ENCODE data around the gene CEP104. TPM values are rescaled to one million over a fixed set of nuclear protein-coding genes. Genes with fewer than 3 reads are reported as not detected.

CEP104 gene
- polyA plus RNA-seq, 1 of the 3 experiments (the other 2 are of a cell fraction): 19.2 TPM

DNA sequence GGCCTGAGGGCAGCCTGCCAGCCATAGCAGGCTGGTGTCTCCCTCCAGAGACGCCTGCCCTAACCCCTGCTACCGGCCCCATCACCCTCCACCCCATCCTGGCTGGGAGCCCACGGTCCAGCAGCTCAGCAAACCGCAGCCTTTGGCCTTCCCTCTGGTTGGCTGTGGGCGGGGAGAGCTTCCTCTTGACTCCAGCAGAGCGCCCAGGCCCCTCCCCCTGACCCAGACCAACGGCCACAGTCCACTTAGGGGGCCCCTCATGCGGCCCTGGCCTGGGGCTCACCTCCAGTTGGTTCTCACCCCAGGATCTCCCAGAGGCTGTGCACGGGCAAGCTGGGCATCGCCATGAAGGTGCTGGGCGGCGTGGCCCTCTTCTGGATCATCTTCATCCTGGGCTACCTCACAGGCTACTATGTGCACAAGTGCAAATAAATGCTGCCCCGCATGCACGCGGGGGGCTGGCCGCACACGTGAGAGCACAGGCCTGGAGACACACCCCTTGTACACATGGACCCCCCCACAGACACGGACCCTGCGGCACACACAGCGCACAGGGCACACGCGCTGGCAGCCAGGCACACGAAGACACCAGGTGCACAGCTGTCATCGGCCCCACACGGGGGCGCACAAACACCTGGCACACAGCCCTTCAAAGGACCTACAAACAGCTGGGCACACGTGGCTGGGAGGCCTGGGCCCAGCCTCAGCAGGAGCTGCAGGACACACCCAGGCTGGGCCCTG, 81.4 kb downstream of the CEP104 start (continued):
- TF ChIP-seq, protein P1, sequence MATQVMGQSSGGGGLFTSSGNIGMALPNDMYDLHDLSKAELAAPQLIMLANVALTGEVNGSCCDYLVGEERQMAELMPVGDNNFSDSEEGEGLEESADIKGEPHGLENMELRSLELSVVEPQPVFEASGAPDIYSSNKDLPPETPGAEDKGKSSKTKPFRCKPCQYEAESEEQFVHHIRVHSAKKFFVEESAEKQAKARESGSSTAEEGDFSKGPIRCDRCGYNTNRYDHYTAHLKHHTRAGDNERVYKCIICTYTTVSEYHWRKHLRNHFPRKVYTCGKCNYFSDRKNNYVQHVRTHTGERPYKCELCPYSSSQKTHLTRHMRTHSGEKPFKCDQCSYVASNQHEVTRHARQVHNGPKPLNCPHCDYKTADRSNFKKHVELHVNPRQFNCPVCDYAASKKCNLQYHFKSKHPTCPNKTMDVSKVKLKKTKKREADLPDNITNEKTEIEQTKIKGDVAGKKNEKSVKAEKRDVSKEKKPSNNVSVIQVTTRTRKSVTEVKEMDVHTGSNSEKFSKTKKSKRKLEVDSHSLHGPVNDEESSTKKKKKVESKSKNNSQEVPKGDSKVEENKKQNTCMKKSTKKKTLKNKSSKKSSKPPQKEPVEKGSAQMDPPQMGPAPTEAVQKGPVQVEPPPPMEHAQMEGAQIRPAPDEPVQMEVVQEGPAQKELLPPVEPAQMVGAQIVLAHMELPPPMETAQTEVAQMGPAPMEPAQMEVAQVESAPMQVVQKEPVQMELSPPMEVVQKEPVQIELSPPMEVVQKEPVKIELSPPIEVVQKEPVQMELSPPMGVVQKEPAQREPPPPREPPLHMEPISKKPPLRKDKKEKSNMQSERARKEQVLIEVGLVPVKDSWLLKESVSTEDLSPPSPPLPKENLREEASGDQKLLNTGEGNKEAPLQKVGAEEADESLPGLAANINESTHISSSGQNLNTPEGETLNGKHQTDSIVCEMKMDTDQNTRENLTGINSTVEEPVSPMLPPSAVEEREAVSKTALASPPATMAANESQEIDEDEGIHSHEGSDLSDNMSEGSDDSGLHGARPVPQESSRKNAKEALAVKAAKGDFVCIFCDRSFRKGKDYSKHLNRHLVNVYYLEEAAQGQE (IDR thresholded peaks at IDR 0.05; ENCODE audit: low read depth, low read length): no peak
- TF ChIP-seq TCF12 (IDR thresholded peaks at IDR 0.05) (no peak), TAF1 (IDR thresholded peaks at IDR 0.05; ENCODE audit: borderline replicate concordance, low read depth, low read length) (no peak), MEF2A (IDR thresholded peaks at IDR 0.05; ENCODE audit: borderline replicate concordance, low read depth) (no peak), FOXJ3 (CRISPR knock-in tag; IDR thresholded peaks at IDR 0.05) (no peak), FOXM1 (IDR thresholded peaks at IDR 0.05; ENCODE audit: low read depth) (no peak), JUND (IDR thresholded peaks at IDR 0.05) (no peak), MXI1 (IDR thresholded peaks at IDR 0.05; ENCODE audit: low read depth, low read length) (peak; percentile 73), NFIC (IDR thresholded peaks at IDR 0.05; ENCODE audit: borderline replicate concordance) (peak; percentile 19; the same call in 1 of the 2 replicates), RXRA (IDR thresholded peaks at IDR 0.05; ENCODE audit: borderline replicate concordance, low read depth) (no peak), EP300 (IDR thresholded peaks at IDR 0.05; ENCODE audit: borderline replicate concordance in 1 of 2, low read depth in 1 of 2, low read length in 1 of 2) (no peak), RFX5 (IDR thresholded peaks at IDR 0.05; ENCODE audit: low read length) (no peak)
- TF ChIP-seq, protein P2, sequence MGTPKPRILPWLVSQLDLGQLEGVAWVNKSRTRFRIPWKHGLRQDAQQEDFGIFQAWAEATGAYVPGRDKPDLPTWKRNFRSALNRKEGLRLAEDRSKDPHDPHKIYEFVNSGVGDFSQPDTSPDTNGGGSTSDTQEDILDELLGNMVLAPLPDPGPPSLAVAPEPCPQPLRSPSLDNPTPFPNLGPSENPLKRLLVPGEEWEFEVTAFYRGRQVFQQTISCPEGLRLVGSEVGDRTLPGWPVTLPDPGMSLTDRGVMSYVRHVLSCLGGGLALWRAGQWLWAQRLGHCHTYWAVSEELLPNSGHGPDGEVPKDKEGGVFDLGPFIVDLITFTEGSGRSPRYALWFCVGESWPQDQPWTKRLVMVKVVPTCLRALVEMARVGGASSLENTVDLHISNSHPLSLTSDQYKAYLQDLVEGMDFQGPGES (IDR thresholded peaks at IDR 0.05; ENCODE audit: low read depth, low read length): no peak
- TF ChIP-seq, protein P3, sequence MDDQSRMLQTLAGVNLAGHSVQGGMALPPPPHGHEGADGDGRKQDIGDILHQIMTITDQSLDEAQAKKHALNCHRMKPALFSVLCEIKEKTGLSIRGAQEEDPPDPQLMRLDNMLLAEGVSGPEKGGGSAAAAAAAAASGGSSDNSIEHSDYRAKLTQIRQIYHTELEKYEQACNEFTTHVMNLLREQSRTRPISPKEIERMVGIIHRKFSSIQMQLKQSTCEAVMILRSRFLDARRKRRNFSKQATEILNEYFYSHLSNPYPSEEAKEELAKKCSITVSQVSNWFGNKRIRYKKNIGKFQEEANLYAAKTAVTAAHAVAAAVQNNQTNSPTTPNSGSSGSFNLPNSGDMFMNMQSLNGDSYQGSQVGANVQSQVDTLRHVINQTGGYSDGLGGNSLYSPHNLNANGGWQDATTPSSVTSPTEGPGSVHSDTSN (IDR thresholded peaks at IDR 0.05): no peak

All from SK-N-SH (cell line).